Mucosa of descending colon (tissue), 3 donors: ENCODE results near the gene WDR55. TPM values are rescaled to one million over a fixed set of nuclear protein-coding genes. Genes with fewer than 3 reads are reported as not detected.
"Not testable (repeated sequence)": the region's sequence is repeated elsewhere in the genome, so short reads cannot be mapped to it uniquely, and the experiment has no call there.

Source experiments
- ATAC-seq: fragments of 200-7000 bp; cut with Tn5 transposase; one replicate; pipeline ENCODE4 v1.9.1; 2020; ENCODE audit warnings: mild to moderate bottlenecking, moderate library complexity
- DNase-seq, 3 donors: peaks; one replicate each; pipeline ENCODE4 v3.0.0-alpha.2; 2020
- H3K36me3 ChIP-seq: fragments of 200-600 bp; one replicate; pipeline ENCODE4 v1.8.0; 2021; ENCODE audit warnings: low read depth, mild to moderate bottlenecking
- H3K4me1 ChIP-seq: fragments of 200-600 bp; one replicate; pipeline ENCODE4 v1.8.0; 2021; ENCODE audit warnings: low read depth, mild to moderate bottlenecking
- H3K4me3 ChIP-seq: fragments of 200-600 bp; one replicate; pipeline ENCODE4 v1.8.0; 2021; ENCODE audit warnings: mild to moderate bottlenecking
- H3K9me3 ChIP-seq: fragments of 200-600 bp; one replicate; pipeline ENCODE4 v1.8.0; 2021; ENCODE audit warnings: mild to moderate bottlenecking
- intact Hi-C, 2 donors: fragments of 100-400 bp; cut with DNase I in 1 of 2; cut with micrococcal nuclease in 1 of 2; formaldehyde crosslinking; loops; one replicate each; pipeline versions ENCODE4 v1.11.0 to v1.11.1; 2022; cut with DNase I, micrococcal nuclease
- total RNA-seq, 3 donors: library from RNA; stranded (reverse); fragmentation: NEBNext Ultra II Directional in 2 of 3; extraction: Animal tissue kit (Norgen Biotek cat#: 25700) in 2 of 3; gene quantifications; one replicate each; pipeline versions ENCODE4 v1.2.1 to v1.2.4, GENCODE V29; 2021 to 2023
- TF ChIP-seq, protein P1 (sequence below): fragments of 200-600 bp; IDR thresholded peaks from one replicate; pipeline ENCODE4 v1.8.0; 2022; ENCODE audit warnings: antibody characterized with exemption, mild to moderate bottlenecking
- donor health status: DM: no; HTN: no; CAD: no; lungs with moderate emphysema.
- donor health status: DM: no; HTN: no; CAD: no.
- donor health status: DM: no; HTN: yes; CAD: no.

The WDR55 gene
- total RNA-seq, 3 donors from 2014 or later, result 32.3 to 42.3 (median 42.2) TPM

DNA sequence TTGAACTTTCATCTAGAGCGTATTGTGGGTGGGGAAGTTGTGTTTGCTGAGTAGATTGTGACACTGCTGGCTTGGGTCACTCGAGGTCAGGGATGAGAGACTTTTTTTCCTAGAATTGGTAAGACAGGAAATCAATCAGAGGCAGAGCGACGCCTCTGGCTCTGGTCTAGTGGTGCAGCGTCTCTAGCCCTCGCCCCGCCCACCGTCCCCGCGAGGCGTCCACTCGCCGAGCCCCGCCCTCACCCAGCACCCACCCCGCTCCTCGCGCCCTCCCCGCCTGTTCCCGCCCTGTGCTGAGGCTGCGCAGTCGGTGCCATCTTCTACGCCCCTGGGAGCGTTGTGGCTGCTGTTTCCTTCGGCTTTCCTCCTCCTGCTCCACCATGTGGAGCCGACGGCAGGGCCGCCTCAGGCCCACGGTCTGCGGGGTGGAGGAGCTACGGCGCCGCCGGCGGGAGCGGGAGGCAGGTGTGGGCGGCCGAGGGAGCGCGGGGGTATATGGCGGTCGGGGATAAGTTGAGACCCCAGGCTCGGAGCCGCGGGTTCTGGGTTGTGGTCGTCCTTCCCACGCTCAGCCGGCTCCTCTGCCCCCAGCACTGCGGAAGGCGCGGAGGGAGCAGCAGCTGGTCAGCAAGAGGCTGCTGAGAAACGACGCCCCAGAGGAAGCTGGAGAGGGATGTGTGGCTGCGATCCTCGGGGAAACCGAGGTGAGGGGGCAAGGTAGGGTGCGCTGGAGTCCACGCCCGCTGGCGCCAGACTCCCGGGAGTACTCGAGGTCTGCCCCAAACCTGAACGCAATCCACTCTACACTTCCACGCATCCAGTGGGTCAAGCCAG lies 25.3 kb upstream of the WDR55 start, which contains the start of gene TMCO6:
TSS of gene TMCO6 (plus strand) at position 304 of the 834 bp plus-strand sequence. CDS start at position 381, 77 bp downstream.
- Histone ChIP-seq H3K36me3 (no peaks in the 10 kb centered on the region), H3K4me3 (peak within 1 kb of the TSS; percentile 59), H3K4me1 (peaks cover 12% of the 10 kb centered on the region), H3K9me3 (no peaks in the 10 kb centered on the region)
- intact Hi-C loops, result loop anchor here (10.0 kb wide), 2 partner anchors 75 to 95 kb away; partner anchors contain the start of genes APBB3 (in 1 of the 2), EIF4EBP3 (in 1 of the 2) and SLC35A4 (in 1 of the 2)
- peak; percentile 99 for DNase-seq
- peak; percentile 99 for ATAC-seq
- TF ChIP-seq, protein P1, sequence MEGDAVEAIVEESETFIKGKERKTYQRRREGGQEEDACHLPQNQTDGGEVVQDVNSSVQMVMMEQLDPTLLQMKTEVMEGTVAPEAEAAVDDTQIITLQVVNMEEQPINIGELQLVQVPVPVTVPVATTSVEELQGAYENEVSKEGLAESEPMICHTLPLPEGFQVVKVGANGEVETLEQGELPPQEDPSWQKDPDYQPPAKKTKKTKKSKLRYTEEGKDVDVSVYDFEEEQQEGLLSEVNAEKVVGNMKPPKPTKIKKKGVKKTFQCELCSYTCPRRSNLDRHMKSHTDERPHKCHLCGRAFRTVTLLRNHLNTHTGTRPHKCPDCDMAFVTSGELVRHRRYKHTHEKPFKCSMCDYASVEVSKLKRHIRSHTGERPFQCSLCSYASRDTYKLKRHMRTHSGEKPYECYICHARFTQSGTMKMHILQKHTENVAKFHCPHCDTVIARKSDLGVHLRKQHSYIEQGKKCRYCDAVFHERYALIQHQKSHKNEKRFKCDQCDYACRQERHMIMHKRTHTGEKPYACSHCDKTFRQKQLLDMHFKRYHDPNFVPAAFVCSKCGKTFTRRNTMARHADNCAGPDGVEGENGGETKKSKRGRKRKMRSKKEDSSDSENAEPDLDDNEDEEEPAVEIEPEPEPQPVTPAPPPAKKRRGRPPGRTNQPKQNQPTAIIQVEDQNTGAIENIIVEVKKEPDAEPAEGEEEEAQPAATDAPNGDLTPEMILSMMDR, result peak; percentile 62

DNA sequence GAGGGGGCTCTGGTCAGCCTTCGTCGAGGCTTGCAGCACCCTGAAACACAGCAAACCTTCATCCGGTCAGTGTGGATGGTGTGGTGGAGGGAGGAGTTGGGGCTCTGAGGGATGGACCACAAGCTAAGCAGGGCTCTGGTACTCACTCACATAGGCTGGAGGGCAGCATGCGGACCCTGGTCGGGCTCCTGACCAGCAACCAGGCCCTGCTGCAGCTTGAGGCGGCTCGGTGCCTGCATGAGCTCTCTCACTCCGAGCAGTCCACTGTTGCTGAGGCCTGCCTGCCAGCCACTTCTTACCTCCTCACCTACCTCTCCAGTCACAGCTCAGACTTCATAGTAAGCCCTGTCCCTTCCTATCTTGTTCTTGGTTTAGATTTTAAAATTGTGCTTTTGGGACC lies 23.0 kb upstream of the WDR55 start:
- TF ChIP-seq, protein P1, result no peak
- Histone ChIP-seq H3K4me1 (peaks cover 19% of the 10 kb centered on the region), H3K36me3 (no peaks in the 10 kb centered on the region), H3K9me3 (no peaks in the 10 kb centered on the region), H3K4me3 (no peak overlapping the region)
- intact Hi-C loops, result no loop called here
- ATAC-seq, result no peak
- DNase-seq, result no peak

DNA sequence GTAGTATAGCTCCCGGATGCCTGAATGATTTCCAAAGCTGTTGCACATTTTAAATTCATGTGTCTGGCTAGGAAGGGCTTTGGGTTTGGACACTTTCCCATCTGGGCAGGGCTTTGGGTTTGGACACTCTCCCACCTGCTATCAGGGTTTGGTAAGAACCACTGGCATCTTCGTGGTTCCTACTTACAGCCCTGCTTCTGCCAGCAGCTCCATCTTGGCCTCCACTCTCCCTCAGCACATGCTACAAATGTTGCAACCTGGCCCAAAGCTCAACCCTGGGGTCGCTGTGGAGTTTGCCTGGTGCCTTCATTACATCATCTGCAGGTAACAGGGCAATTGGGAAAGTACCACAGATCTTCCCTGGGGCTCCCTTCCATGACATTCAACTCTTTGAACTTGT lies 22.0 kb upstream of the WDR55 start:
- H3K9me3 ChIP-seq, result no peaks in the 10 kb centered on the region
- DNase-seq (no peak), ATAC-seq (no peak)
- no peak overlapping the region for H3K4me3 ChIP-seq
- H3K4me1 ChIP-seq, result peaks cover 20% of the 10 kb centered on the region
- H3K36me3 ChIP-seq, result no peaks in the 10 kb centered on the region
- intact Hi-C loops, result no loop called here
- TF ChIP-seq, protein P1, result no peak

DNA sequence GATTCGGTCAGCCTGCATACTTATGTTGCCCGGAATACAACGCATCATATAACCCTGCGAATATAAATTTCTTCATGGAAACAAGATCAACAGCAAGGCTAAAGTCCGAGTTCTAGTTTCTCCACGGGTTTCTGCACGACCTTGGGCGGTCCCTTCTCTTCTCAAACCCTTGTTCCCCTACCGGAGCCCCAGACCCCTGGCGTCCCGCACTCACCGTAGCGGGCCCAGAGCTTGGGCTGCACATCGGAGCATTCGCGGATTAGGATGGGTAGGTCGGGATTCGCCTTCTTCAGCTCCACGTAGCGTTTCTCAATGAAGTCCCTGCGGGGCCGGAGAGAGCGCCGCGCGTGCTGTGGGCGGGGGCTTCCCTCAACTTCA lies 17.7 kb upstream of the WDR55 start:
- intact Hi-C loops, result no loop called here
- H3K4me1 ChIP-seq, result peaks cover 15% of the 10 kb centered on the region
- DNase-seq, result no peak
- TF ChIP-seq, protein P1, result no peak
- H3K4me3 ChIP-seq, result peak overlapping the region; percentile 85
- peak; percentile 38 for ATAC-seq
- peaks cover 9% of the 10 kb centered on the region for H3K36me3 ChIP-seq
- no peaks in the 10 kb centered on the region for H3K9me3 ChIP-seq

DNA sequence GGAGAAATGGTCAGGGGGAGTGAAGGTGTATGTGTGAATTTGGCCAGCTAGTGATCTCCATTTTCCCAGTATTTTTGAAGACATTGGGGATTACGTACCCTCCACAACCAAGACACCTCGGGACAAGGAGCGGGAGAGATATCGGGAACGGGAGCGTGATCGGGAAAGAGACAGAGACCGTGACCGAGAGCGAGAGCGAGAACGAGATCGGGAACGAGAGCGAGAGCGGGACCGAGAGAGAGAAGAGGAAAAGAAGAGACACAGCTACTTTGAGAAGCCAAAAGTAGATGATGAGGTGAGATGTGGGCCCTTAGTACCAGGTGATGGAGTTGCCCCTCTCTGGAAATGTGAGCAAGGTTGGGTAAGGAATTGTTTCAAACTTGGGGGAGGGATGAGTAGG lies 5.8 kb upstream of the WDR55 start:
- Histone ChIP-seq H3K9me3 (no peaks in the 10 kb centered on the region), H3K4me3 (no peak overlapping the region), H3K4me1 (peaks cover 4% of the 10 kb centered on the region), H3K36me3 (peaks cover 27% of the 10 kb centered on the region)
- TF ChIP-seq, protein P1, result no peak
- DNase-seq (no peak), ATAC-seq (no peak)
- intact Hi-C loops, result no loop called here

DNA sequence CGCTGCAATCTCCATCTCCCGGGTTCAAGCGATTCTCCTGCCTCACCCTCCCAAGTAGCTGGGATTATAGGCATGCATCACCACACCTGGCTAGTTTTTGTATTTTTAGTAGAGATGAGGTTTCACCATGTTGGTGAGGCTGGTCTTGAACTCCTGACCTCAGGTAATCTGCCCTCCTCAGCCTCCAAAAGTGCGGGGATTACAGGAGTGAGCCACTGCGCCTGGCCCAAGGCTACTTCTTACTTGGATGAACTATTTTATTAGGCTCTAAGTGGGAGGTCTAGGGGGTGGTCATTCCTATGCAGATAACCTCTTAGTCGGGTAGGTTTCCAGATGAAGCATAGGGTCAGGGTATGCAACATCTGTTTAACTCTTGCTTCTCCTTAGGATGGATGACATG lies 4.3 kb upstream of the WDR55 start:
- H3K4me1 ChIP-seq, H3K4me3 ChIP-seq, DNase-seq, H3K9me3 ChIP-seq, ATAC-seq, intact Hi-C loops: not testable (repeated sequence)
- H3K36me3 ChIP-seq, result peaks cover 27% of the 10 kb centered on the region
